ENCODE measurements around the gene GRN. TPM values are rescaled to one million over a fixed set of nuclear protein-coding genes. Genes with fewer than 3 reads are reported as not detected.

Gene GRN
- total and polyA plus RNA-seq, 2 of the 13 experiments (the other 11 are each of a cell fraction or from before 2014, with no cell fraction given), result 86.6 to 143 TPM

GRCh38 chr17:44374306-44375195 lies 29.4 kb downstream of the GRN start (continued):
- TF ChIP-seq, protein P1, sequence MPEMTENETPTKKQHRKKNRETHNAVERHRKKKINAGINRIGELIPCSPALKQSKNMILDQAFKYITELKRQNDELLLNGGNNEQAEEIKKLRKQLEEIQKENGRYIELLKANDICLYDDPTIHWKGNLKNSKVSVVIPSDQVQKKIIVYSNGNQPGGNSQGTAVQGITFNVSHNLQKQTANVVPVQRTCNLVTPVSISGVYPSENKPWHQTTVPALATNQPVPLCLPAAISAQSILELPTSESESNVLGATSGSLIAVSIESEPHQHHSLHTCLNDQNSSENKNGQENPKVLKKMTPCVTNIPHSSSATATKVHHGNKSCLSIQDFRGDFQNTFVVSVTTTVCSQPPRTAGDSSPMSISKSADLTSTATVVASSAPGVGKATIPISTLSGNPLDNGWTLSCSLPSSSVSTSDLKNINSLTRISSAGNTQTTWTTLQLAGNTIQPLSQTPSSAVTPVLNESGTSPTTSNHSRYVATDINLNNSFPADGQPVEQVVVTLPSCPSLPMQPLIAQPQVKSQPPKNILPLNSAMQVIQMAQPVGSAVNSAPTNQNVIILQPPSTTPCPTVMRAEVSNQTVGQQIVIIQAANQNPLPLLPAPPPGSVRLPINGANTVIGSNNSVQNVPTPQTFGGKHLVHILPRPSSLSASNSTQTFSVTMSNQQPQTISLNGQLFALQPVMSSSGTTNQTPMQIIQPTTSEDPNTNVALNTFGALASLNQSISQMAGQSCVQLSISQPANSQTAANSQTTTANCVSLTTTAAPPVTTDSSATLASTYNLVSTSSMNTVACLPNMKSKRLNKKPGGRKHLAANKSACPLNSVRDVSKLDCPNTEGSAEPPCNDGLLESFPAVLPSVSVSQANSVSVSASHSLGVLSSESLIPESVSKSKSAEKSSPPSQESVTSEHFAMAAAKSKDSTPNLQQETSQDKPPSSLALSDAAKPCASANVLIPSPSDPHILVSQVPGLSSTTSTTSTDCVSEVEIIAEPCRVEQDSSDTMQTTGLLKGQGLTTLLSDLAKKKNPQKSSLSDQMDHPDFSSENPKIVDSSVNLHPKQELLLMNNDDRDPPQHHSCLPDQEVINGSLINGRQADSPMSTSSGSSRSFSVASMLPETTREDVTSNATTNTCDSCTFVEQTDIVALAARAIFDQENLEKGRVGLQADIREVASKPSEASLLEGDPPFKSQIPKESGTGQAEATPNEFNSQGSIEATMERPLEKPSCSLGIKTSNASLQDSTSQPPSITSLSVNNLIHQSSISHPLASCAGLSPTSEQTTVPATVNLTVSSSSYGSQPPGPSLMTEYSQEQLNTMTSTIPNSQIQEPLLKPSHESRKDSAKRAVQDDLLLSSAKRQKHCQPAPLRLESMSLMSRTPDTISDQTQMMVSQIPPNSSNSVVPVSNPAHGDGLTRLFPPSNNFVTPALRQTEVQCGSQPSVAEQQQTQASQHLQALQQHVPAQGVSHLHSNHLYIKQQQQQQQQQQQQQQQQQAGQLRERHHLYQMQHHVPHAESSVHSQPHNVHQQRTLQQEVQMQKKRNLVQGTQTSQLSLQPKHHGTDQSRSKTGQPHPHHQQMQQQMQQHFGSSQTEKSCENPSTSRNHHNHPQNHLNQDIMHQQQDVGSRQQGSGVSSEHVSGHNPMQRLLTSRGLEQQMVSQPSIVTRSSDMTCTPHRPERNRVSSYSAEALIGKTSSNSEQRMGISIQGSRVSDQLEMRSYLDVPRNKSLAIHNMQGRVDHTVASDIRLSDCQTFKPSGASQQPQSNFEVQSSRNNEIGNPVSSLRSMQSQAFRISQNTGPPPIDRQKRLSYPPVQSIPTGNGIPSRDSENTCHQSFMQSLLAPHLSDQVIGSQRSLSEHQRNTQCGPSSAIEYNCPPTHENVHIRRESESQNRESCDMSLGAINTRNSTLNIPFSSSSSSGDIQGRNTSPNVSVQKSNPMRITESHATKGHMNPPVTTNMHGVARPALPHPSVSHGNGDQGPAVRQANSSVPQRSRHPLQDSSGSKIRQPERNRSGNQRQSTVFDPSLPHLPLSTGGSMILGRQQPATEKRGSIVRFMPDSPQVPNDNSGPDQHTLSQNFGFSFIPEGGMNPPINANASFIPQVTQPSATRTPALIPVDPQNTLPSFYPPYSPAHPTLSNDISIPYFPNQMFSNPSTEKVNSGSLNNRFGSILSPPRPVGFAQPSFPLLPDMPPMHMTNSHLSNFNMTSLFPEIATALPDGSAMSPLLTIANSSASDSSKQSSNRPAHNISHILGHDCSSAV (CRISPR knock-in tag; IDR thresholded peaks at IDR 0.05; ENCODE audit: borderline replicate concordance), result no peak
- TF ChIP-seq ZBTB1 (CRISPR knock-in tag; IDR thresholded peaks at IDR 0.05; ENCODE audit: borderline replicate concordance), result no peak
- TF ChIP-seq BRD4 (CRISPR knock-in tag; IDR thresholded peaks at IDR 0.05), result no peak
- TF ChIP-seq HOMEZ (CRISPR knock-in tag; IDR thresholded peaks at IDR 0.05; ENCODE audit: low read depth), result no peak
- TF ChIP-seq ZNF234 (CRISPR knock-in tag; conservative IDR thresholded peaks at IDR 0.05), result no peak
- TF ChIP-seq PPARG (CRISPR knock-in tag; conservative IDR thresholded peaks at IDR 0.05), result no peak
- TF ChIP-seq ZFP37 (CRISPR knock-in tag; IDR thresholded peaks at IDR 0.05; ENCODE audit: borderline replicate concordance), result no peak
- TF ChIP-seq, protein P2, sequence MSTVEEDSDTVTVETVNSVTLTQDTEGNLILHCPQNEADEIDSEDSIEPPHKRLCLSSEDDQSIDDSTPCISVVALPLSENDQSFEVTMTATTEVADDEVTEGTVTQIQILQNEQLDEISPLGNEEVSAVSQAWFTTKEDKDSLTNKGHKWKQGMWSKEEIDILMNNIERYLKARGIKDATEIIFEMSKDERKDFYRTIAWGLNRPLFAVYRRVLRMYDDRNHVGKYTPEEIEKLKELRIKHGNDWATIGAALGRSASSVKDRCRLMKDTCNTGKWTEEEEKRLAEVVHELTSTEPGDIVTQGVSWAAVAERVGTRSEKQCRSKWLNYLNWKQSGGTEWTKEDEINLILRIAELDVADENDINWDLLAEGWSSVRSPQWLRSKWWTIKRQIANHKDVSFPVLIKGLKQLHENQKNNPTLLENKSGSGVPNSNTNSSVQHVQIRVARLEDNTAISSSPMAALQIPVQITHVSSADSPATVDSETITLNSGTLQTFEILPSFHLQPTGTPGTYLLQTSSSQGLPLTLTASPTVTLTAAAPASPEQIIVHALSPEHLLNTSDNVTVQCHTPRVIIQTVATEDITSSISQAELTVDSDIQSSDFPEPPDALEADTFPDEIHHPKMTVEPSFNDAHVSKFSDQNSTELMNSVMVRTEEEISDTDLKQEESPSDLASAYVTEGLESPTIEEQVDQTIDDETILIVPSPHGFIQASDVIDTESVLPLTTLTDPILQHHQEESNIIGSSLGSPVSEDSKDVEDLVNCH (CRISPR knock-in tag; IDR thresholded peaks at IDR 0.05), result no peak
- TF ChIP-seq ZNF704 (CRISPR knock-in tag; IDR thresholded peaks at IDR 0.05; ENCODE audit: borderline replicate concordance), result no peak
- TF ChIP-seq JDP2 (CRISPR knock-in tag; IDR thresholded peaks at IDR 0.05; ENCODE audit: borderline replicate concordance), result no peak
- TF ChIP-seq, protein P3, sequence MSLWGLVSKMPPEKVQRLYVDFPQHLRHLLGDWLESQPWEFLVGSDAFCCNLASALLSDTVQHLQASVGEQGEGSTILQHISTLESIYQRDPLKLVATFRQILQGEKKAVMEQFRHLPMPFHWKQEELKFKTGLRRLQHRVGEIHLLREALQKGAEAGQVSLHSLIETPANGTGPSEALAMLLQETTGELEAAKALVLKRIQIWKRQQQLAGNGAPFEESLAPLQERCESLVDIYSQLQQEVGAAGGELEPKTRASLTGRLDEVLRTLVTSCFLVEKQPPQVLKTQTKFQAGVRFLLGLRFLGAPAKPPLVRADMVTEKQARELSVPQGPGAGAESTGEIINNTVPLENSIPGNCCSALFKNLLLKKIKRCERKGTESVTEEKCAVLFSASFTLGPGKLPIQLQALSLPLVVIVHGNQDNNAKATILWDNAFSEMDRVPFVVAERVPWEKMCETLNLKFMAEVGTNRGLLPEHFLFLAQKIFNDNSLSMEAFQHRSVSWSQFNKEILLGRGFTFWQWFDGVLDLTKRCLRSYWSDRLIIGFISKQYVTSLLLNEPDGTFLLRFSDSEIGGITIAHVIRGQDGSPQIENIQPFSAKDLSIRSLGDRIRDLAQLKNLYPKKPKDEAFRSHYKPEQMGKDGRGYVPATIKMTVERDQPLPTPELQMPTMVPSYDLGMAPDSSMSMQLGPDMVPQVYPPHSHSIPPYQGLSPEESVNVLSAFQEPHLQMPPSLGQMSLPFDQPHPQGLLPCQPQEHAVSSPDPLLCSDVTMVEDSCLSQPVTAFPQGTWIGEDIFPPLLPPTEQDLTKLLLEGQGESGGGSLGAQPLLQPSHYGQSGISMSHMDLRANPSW (CRISPR knock-in tag; IDR thresholded peaks at IDR 0.05; ENCODE audit: borderline replicate concordance), result no peak
